Measurements from ENCODE around the gene SLC26A1.

GRCh38 chr4:1000686-1001260 is 7.6 kb upstream of the SLC26A1 start:
- TF ChIP-seq GATA2 (IDR thresholded peaks at IDR 0.05; ENCODE audit: low read depth, low read length) (no peak), GATA3 (IDR thresholded peaks at IDR 0.05; ENCODE audit: low read depth, low read length) (no peak)

Measured in SH-SY5Y (cell line).